Measurements from ENCODE around the gene RCVRN. TPM values are rescaled to one million over a fixed set of nuclear protein-coding genes. Genes with fewer than 3 reads are reported as not detected.

The RCVRN gene
- not detected in 5 replicates for total RNA-seq (2022; extraction: Qiagen RNA extraction)

DNA sequence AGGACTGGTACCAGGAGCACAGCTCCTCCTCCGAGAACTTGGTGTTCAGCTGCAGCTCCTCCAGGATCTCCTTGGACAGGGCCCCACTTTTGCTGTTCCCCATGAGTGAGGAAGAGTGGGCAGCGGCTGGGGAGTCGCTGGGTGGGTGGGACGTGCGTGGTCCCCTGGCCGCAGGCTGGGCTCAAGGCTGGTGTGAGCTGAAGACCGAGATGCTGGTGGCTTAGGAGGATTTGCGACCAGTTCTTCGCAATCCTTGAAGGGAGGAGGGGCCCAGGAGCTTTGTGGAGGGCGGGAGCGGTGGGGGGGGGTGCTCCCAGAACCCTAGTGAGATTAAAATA lies at the start of gene RCVRN:
Gene RCVRN, minus strand, starts transcription at position 194 of the 338 bp plus-strand sequence. Its CDS starts 91 bp downstream, at position 103.

Other genes starting within 250 kb of the RCVRN start
- gene DHRS7C, start 113.7 kb downstream of the RCVRN start, total RNA-seq (2022; extraction: Qiagen RNA extraction), result not detected in 5 replicates
- gene GSG1L2, start 83.2 kb downstream of the RCVRN start, total RNA-seq (2022; extraction: Qiagen RNA extraction), result not detected in 5 replicates
- gene GLP2R, start 79.3 kb downstream of the RCVRN start, total RNA-seq (2022; extraction: Qiagen RNA extraction), result 7.5 to 14.9 TPM (median 9.2 TPM) in 5 replicates

Data from A549 treated with Mapracorat at 1 μM for 4 hours (cell line).